ENCODE measurements around the gene LENEP. TPM values are rescaled to one million over a fixed set of nuclear protein-coding genes. Genes with fewer than 3 reads are reported as not detected.

Gene LENEP
- total and polyA plus RNA-seq, 12 donors: 0.44 TPM; not detected in 11

GRCh38 chr1:155001675-155002463, 8.5 kb downstream of the LENEP start:
- Histone ChIP-seq H3K9me3 (replicated peaks in 1 of 3) (no peaks in the 10 kb centered on the region), H3K36me3 (replicated peaks in 1 of 2) (no peaks in the 10 kb centered on the region), H3K27ac (peak overlapping the region; percentile 87 to 99 (median 96)), H3K4me1 (replicated peaks in 1 of 2) (peaks cover 42 to 44% of the 10 kb centered on the region in 2 donors), H3K4me3 (peak overlapping the region; percentile 14 to 73 (median 52)), H3K27me3 (no peaks in the 10 kb centered on the region)
- 0 to 2% (median 1%) methylated on average over 4 to 38 of the region's 38 CpGs for WGBS, 4 donors
- intact Hi-C loops (cut with DNase I): loop anchor here in 1 of 2 donors (5.0 kb wide), 1 partner anchor 35 kb away; no protein-coding TSS in a partner anchor
- peak in 4 of 6 experiments; percentile 17 to 47 (median 26) for TF ChIP-seq CTCF (IDR thresholded peaks at IDR 0.05)
- peak; percentile 45 to 79 for TF ChIP-seq POLR2A (IDR thresholded peaks at IDR 0.05)
- DNase-seq: peak; percentile 100

- WGBS, 4 donors: 0 to 1% (median 0%) methylated on average over 11 to 33 of the region's 35 CpGs
- H3K4me1 ChIP-seq (replicated peaks in 1 of 2): peaks cover 49 to 52% of the 10 kb centered on the region in 2 donors
- intact Hi-C loops (cut with DNase I): loop anchor here in 1 of 2 donors (5.0 kb wide), 1 partner anchor 35 kb away; no protein-coding TSS in a partner anchor
- DNase-seq: peak in 6 of 7 donors; percentile 54 to 75 (median 64)
- no peaks in the 10 kb centered on the region for H3K36me3 ChIP-seq (replicated peaks in 1 of 2)
- H3K27ac ChIP-seq: peak within 1 kb of the TSS; percentile 87 to 99 (median 96)
- H3K9me3 ChIP-seq (replicated peaks in 1 of 3): no peaks in the 10 kb centered on the region
- TF ChIP-seq POLR2A (IDR thresholded peaks at IDR 0.05) (no peak), CTCF (IDR thresholded peaks at IDR 0.05) (peak in 2 of 6 experiments; percentile 5 to 23)
- H3K27me3 ChIP-seq: no peaks in the 10 kb centered on the region
- H3K4me3 ChIP-seq: peak within 1 kb of the TSS; percentile 39 to 87 (median 68)
These were observed 9.3 kb downstream of the LENEP start, which contains the start of gene ZBTB7B for GRCh38 chr1:155002464-155003226. TSS of gene ZBTB7B (plus strand) at chr1:155002802. CDS start at chr1:155014661, 11,859 bp downstream.

DNA sequence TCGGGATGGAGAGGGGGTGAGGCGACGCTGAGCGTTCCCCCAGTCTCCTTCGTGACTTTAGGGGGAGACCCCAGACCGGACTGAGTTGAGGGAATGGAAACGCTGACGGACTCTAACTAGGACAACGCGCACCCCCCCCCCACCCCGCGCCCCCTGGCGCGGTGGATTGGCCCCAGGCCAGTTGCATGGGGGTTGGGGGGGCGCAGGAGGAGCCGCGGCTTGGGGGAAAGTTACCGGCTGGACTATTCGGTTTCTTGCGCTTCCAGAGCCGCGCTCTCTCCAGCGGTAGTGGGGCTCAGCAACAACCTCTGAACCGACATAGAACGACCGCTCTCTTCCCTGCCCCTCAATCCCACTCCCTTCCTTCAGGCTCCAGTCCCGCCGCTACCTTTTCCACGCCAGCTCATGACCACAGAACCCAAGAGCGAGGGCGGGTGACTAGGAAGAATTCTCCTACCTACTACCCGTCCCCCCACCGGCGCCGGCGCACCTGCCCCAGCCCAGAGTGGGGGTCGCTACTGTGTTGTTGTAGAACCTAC, 9.9 kb downstream of the LENEP start:
- peak in 4 of 7 donors; percentile 49 to 65 (median 63) for DNase-seq
- H3K27me3 ChIP-seq: no peaks in the 10 kb centered on the region
- 0 to 1% (median 0%) methylated on average over 15 to 37 of the region's 37 CpGs for WGBS, 4 donors
- H3K4me1 ChIP-seq (replicated peaks in 1 of 2): peaks cover 56 to 58% of the 10 kb centered on the region in 2 donors
- H3K27ac ChIP-seq: peak overlapping the region; percentile 87 to 99 (median 96)
- H3K36me3 ChIP-seq (replicated peaks in 1 of 2): no peaks in the 10 kb centered on the region
- no peak for TF ChIP-seq CTCF (IDR thresholded peaks at IDR 0.05)
- TF ChIP-seq POLR2A (IDR thresholded peaks at IDR 0.05): peak in 1 of 2 donors; percentile 53
- peak overlapping the region; percentile 33 to 87 (median 68) for H3K4me3 ChIP-seq
- intact Hi-C loops (cut with DNase I): loop anchor here in 1 of 2 donors (5.0 kb wide), 1 partner anchor 36 kb away; no protein-coding TSS in a partner anchor
- no peaks in the 10 kb centered on the region for H3K9me3 ChIP-seq (replicated peaks in 1 of 3)
